Loucy (cell line): ENCODE data around the gene ZNF423.

ENCODE experiments used
- H2AFZ ChIP-seq: fragments of 200-600 bp; sonication (generic); 2 replicates; pipeline ENCODE4 v1.6.0; 2016; ENCODE audit warnings: antibody characterized with exemption, mild to moderate bottlenecking, low read length, moderate library complexity
- H3F3A ChIP-seq: fragments of 200-600 bp; 2 replicates; pipeline ENCODE4 v1.6.0; 2016; ENCODE audit warnings: antibody characterized with exemption, low read depth, mild to moderate bottlenecking
- H3K27me3 ChIP-seq: fragments of 200-600 bp; sonication (generic); 2 replicates; pipeline ENCODE4 v1.6.1; 2014; ENCODE audit warnings: low read length, mild to moderate bottlenecking; ENCODE audit not compliant: insufficient read depth, poor library complexity, severe bottlenecking
- H3K36me3 ChIP-seq: fragments of 200-600 bp; sonication (generic); 2 replicates; pipeline ENCODE4 v1.6.1; 2016; ENCODE audit warnings: low read length; ENCODE audit not compliant: insufficient read depth
- H3K4me1 ChIP-seq: fragments of 200-600 bp; sonication (generic); 2 replicates; pipeline ENCODE4 v1.5.1; 2014; ENCODE audit warnings: low read length, mild to moderate bottlenecking; ENCODE audit not compliant: insufficient read depth, poor library complexity, severe bottlenecking
- H3K4me2 ChIP-seq: fragments of 200-600 bp; sonication (generic); 2 replicates; pipeline ENCODE4 v1.6.0; 2014; ENCODE audit warnings: antibody characterized with exemption, low read length, low read depth, mild to moderate bottlenecking; ENCODE audit not compliant: poor library complexity, severe bottlenecking
- H3K4me3 ChIP-seq: fragments of 200-600 bp; sonication (generic); 2 replicates; pipeline ENCODE4 v1.5.1; 2014; ENCODE audit warnings: low read length, mild to moderate bottlenecking, mixed read lengths; ENCODE audit not compliant: poor library complexity, severe bottlenecking
- H3K79me2 ChIP-seq: fragments of 200-600 bp; sonication (generic); 2 replicates; pipeline ENCODE4 v1.6.1; 2014; ENCODE audit warnings: low read length; ENCODE audit not compliant: insufficient read depth
- H3K9ac ChIP-seq: fragments of 200-600 bp; sonication (generic); 2 replicates; pipeline ENCODE4 v1.6.0; 2014; ENCODE audit warnings: mild to moderate bottlenecking, low read depth, low read length, moderate library complexity; ENCODE audit not compliant: poor library complexity, severe bottlenecking
- H3K9me2 ChIP-seq: fragments of 200-600 bp; sonication (generic); replicated peaks from 2 replicates; pipeline ENCODE4 v1.6.1; 2016; ENCODE audit warnings: low read depth, low read length, mixed read lengths
- H3K9me3 ChIP-seq: fragments of 200-600 bp; sonication (generic); 2 replicates; pipeline ENCODE4 v1.6.1; 2014; ENCODE audit warnings: mild to moderate bottlenecking, antibody characterized with exemption, low read length, low read depth; ENCODE audit not compliant: insufficient read depth
- H4K20me1 ChIP-seq: fragments of 200-600 bp; sonication (generic); 2 replicates; pipeline ENCODE4 v1.6.0; 2014; ENCODE audit warnings: antibody characterized with exemption, low read length, mild to moderate bottlenecking; ENCODE audit not compliant: insufficient read depth, poor library complexity, severe bottlenecking
- EZH2phosphoT487 ChIP-seq: fragments of 200-600 bp; IDR thresholded peaks from 2 replicates; pipeline ENCODE4 v1.6.1; 2018; ENCODE audit warnings: antibody characterized with exemption, mild to moderate bottlenecking, moderate library complexity, borderline replicate concordance
- TF ChIP-seq, protein P1 (sequence below): fragments of 200-600 bp; sonication (generic); conservative IDR thresholded peaks from 2 replicates; pipeline ENCODE4 v1.5.1; 2014; ENCODE audit warnings: mild to moderate bottlenecking, antibody characterized with exemption, low read length

ZNF423 gene

GRCh38 chr16:49706620-49707355 is 149.1 kb downstream of the ZNF423 start:
- H4K20me1 ChIP-seq: no peaks in the 10 kb centered on the region
- H3K4me2 ChIP-seq: no peak overlapping the region
- H3K36me3 ChIP-seq: no peaks in the 10 kb centered on the region
- H3K9ac ChIP-seq: no peak overlapping the region
- no peaks in the 10 kb centered on the region for H3F3A ChIP-seq
- H3K79me2 ChIP-seq: no peaks in the 10 kb centered on the region
- H3K27me3 ChIP-seq: no peaks in the 10 kb centered on the region
- TF ChIP-seq, protein P1, sequence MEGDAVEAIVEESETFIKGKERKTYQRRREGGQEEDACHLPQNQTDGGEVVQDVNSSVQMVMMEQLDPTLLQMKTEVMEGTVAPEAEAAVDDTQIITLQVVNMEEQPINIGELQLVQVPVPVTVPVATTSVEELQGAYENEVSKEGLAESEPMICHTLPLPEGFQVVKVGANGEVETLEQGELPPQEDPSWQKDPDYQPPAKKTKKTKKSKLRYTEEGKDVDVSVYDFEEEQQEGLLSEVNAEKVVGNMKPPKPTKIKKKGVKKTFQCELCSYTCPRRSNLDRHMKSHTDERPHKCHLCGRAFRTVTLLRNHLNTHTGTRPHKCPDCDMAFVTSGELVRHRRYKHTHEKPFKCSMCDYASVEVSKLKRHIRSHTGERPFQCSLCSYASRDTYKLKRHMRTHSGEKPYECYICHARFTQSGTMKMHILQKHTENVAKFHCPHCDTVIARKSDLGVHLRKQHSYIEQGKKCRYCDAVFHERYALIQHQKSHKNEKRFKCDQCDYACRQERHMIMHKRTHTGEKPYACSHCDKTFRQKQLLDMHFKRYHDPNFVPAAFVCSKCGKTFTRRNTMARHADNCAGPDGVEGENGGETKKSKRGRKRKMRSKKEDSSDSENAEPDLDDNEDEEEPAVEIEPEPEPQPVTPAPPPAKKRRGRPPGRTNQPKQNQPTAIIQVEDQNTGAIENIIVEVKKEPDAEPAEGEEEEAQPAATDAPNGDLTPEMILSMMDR: no peak
- TF ChIP-seq EZH2phosphoT487: no peak
- H3K9me3 ChIP-seq: no peaks in the 10 kb centered on the region
- H3K4me3 ChIP-seq: no peak overlapping the region
- H3K4me1 ChIP-seq: no peaks in the 10 kb centered on the region
- no peak overlapping the region for H2AFZ ChIP-seq
- H3K9me2 ChIP-seq: no peaks in the 10 kb centered on the region

DNA sequence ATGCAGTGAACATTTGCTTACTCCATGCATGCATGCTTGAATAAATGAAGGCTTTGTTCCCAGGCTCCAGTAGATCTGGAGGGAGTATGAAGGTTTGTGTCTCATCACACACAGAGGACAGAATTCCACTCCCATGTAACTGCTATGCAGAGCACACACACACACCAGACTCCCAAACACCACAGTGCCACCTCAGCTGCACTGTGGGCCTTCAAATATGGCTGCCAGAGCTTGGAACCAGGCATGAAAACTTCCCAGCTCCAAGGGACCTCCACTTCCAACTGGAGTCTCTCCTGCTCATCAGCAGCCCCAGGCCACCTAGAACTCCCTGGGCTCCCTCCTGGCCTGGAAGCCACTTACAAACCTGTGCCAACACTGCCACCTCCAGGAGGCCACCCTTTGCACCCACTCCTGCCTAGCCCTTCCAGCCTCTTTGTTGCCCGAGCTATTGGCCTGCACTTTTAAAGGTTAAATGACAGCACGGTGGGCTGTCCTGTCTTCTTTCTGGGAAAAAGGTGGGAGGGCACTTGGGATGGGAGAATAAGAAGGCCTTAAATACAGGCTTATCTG is 151.2 kb downstream of the ZNF423 start:
- no peaks in the 10 kb centered on the region for H4K20me1 ChIP-seq
- H3K9me2 ChIP-seq: no peaks in the 10 kb centered on the region
- TF ChIP-seq, protein P1: peak; percentile 69
- TF ChIP-seq EZH2phosphoT487: no peak
- H3K79me2 ChIP-seq: no peaks in the 10 kb centered on the region
- no peaks in the 10 kb centered on the region for H3K4me1 ChIP-seq
- no peak overlapping the region for H2AFZ ChIP-seq
- H3F3A ChIP-seq: no peaks in the 10 kb centered on the region
- no peaks in the 10 kb centered on the region for H3K36me3 ChIP-seq
- no peaks in the 10 kb centered on the region for H3K9me3 ChIP-seq
- no peak overlapping the region for H3K9ac ChIP-seq
- H3K4me2 ChIP-seq: no peak overlapping the region
- H3K27me3 ChIP-seq: no peaks in the 10 kb centered on the region
- H3K4me3 ChIP-seq: no peak overlapping the region

DNA sequence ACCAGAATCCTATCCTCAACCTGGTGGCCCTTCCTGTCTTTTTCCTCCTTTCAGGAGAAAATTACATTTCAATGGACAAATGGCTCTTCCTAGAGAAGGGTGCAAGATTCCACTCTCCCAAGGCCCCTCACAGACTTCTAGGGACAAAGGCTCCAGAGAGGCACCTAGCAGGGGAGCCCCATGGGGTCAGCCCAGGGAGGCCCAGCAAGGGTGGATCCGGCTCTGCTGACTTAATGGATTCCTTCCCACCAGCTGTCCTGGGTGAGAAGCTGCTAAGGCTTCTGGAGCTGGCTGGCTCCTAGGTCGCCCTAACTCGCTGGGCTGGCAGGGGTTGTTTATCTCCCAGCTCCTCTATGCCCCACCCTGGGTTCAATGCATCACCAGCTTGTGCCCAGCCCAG is 152.4 kb downstream of the ZNF423 start:
- H3K36me3 ChIP-seq: no peaks in the 10 kb centered on the region
- no peaks in the 10 kb centered on the region for H3K4me1 ChIP-seq
- no peak overlapping the region for H2AFZ ChIP-seq
- TF ChIP-seq, protein P1: no peak
- no peak for TF ChIP-seq EZH2phosphoT487
- H3K9me3 ChIP-seq: no peaks in the 10 kb centered on the region
- no peak overlapping the region for H3K9ac ChIP-seq
- H4K20me1 ChIP-seq: no peaks in the 10 kb centered on the region
- H3K79me2 ChIP-seq: no peaks in the 10 kb centered on the region
- H3K9me2 ChIP-seq: no peaks in the 10 kb centered on the region
- no peaks in the 10 kb centered on the region for H3F3A ChIP-seq
- H3K4me2 ChIP-seq: no peak overlapping the region
- no peak overlapping the region for H3K4me3 ChIP-seq
- H3K27me3 ChIP-seq: no peaks in the 10 kb centered on the region
